OCI-LY1 (cell line): ENCODE results near the gene CENPL.
"Not testable (repeated sequence)": the region's sequence is repeated elsewhere in the genome, so short reads cannot be mapped to it uniquely, and the experiment has no call there.

Experiments used
- H2AFZ ChIP-seq: fragments of 200-600 bp; sonication (generic), shearing (Covaris generic); 2 replicates; pipeline ENCODE4 v1.6.0; 2014; ENCODE audit warnings: antibody characterized with exemption, mild to moderate bottlenecking, low read length
- H3F3A ChIP-seq: fragments of 200-600 bp; sonication (generic), shearing (Covaris generic); 2 replicates; pipeline ENCODE4 v1.6.0; 2014; ENCODE audit warnings: mild to moderate bottlenecking, antibody characterized with exemption, low read length, moderate library complexity; ENCODE audit not compliant: insufficient read depth
- H3K27ac ChIP-seq: fragments of 200-600 bp; sonication (generic); 2 replicates; pipeline ENCODE4 v1.5.1; 2014; ENCODE audit warnings: low read length, mixed run types, mild to moderate bottlenecking, low read depth; ENCODE audit not compliant: poor library complexity, severe bottlenecking
- H3K27me3 ChIP-seq: fragments of 200-600 bp; sonication (generic); 2 replicates; pipeline ENCODE4 v1.6.0; 2014; ENCODE audit warnings: antibody characterized with exemption, mild to moderate bottlenecking, low read length, moderate library complexity; ENCODE audit not compliant: insufficient read depth
- H3K36me3 ChIP-seq: fragments of 200-600 bp; sonication (generic); 2 replicates; pipeline ENCODE4 v1.6.1; 2014; ENCODE audit warnings: mild to moderate bottlenecking, antibody characterized with exemption, low read length, moderate library complexity, mixed read lengths; ENCODE audit not compliant: insufficient read depth
- H3K4me1 ChIP-seq: fragments of 200-600 bp; sonication (generic); 2 replicates; pipeline ENCODE4 v1.5.1; 2014; ENCODE audit warnings: mild to moderate bottlenecking, low read length, moderate library complexity; ENCODE audit not compliant: insufficient read depth, severe bottlenecking
- H3K4me2 ChIP-seq: fragments of 200-600 bp; sonication (generic), shearing (Covaris generic); 2 replicates; pipeline ENCODE4 v1.6.1; 2014; ENCODE audit warnings: low read length
- H3K4me3 ChIP-seq: fragments of 200-600 bp; sonication (generic); 2 replicates; pipeline ENCODE4 v1.5.1; 2014; ENCODE audit warnings: low read length, low read depth, mild to moderate bottlenecking, mixed read lengths; ENCODE audit not compliant: poor library complexity, severe bottlenecking
- H3K79me2 ChIP-seq: fragments of 200-600 bp; shearing (Covaris generic); 2 replicates; pipeline ENCODE4 v1.6.1; 2016; ENCODE audit warnings: mixed run types, low read length, mixed read lengths; ENCODE audit not compliant: insufficient read depth
- H3K9ac ChIP-seq: fragments of 200-600 bp; sonication (generic), shearing (Covaris generic); 2 replicates; pipeline ENCODE4 v1.6.1; 2014; ENCODE audit warnings: mild to moderate bottlenecking, low read length, mixed read lengths
- H3K9me2 ChIP-seq: fragments of 200-600 bp; sonication (generic), shearing (Covaris generic); 2 replicates; pipeline ENCODE4 v1.6.1; 2014; ENCODE audit warnings: low read depth, mild to moderate bottlenecking, low read length, mixed read lengths
- H3K9me3 ChIP-seq: fragments of 200-600 bp; shearing (Covaris generic); 2 replicates; pipeline ENCODE4 v1.6.1; 2014; ENCODE audit warnings: low read length, mixed read lengths
- H4K20me1 ChIP-seq: fragments of 200-600 bp; sonication (generic), shearing (Covaris generic); 2 replicates; pipeline ENCODE4 v1.6.0; 2016; ENCODE audit warnings: mild to moderate bottlenecking, low read length; ENCODE audit not compliant: insufficient read depth
- EZH2 ChIP-seq: fragments of 200-600 bp; sonication (generic), shearing (Covaris generic); IDR thresholded peaks from 2 replicates; pipeline ENCODE4 v1.8.0; 2017; ENCODE audit warnings: borderline replicate concordance, mixed run types, mild to moderate bottlenecking, antibody characterized with exemption, low read length, moderate library complexity, mixed read lengths
- TF ChIP-seq, protein P1 (sequence below): fragments of 200-600 bp; sonication (generic), shearing (Covaris generic); IDR thresholded peaks from 2 replicates; pipeline ENCODE4 v1.5.1; 2017; ENCODE audit warnings: mild to moderate bottlenecking, antibody characterized with exemption, low read length, moderate library complexity, mixed read lengths

Gene CENPL

DNA sequence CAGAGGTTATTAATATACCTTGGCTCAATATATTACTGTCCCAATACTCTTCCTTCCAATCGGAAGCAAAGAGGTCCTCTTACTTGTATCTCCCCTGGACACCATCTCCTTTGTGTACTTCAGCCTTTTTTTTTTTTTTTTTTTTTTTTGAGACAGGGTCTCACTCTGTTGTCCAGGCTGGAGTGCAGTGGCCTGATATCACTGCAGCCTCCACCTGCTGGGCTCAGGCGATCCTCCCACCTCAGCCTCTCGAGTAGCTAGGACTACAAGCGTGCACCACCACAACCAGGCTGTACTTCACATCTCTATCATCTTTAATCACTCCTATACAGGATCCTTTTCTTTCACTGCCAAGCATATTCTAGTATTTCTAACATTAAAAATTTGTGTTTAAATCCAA, 3.0 kb downstream of the CENPL start:
- H3K27ac ChIP-seq: no peak overlapping the region
- peaks cover 58% of the 10 kb centered on the region for H3K79me2 ChIP-seq
- H3K27me3 ChIP-seq: no peaks in the 10 kb centered on the region
- H3K9me2 ChIP-seq: no peaks in the 10 kb centered on the region
- H3F3A ChIP-seq: no peaks in the 10 kb centered on the region
- H3K9ac ChIP-seq: no peak overlapping the region
- H2AFZ ChIP-seq: no peak overlapping the region
- no peak overlapping the region for H3K4me2 ChIP-seq
- no peaks in the 10 kb centered on the region for H4K20me1 ChIP-seq
- peaks cover 35% of the 10 kb centered on the region for H3K36me3 ChIP-seq
- TF ChIP-seq, protein P1, sequence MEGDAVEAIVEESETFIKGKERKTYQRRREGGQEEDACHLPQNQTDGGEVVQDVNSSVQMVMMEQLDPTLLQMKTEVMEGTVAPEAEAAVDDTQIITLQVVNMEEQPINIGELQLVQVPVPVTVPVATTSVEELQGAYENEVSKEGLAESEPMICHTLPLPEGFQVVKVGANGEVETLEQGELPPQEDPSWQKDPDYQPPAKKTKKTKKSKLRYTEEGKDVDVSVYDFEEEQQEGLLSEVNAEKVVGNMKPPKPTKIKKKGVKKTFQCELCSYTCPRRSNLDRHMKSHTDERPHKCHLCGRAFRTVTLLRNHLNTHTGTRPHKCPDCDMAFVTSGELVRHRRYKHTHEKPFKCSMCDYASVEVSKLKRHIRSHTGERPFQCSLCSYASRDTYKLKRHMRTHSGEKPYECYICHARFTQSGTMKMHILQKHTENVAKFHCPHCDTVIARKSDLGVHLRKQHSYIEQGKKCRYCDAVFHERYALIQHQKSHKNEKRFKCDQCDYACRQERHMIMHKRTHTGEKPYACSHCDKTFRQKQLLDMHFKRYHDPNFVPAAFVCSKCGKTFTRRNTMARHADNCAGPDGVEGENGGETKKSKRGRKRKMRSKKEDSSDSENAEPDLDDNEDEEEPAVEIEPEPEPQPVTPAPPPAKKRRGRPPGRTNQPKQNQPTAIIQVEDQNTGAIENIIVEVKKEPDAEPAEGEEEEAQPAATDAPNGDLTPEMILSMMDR: no peak
- no peak for TF ChIP-seq EZH2
- no peak overlapping the region for H3K4me3 ChIP-seq
- H3K9me3 ChIP-seq: no peaks in the 10 kb centered on the region
- H3K4me1 ChIP-seq: peaks cover 36% of the 10 kb centered on the region

DNA sequence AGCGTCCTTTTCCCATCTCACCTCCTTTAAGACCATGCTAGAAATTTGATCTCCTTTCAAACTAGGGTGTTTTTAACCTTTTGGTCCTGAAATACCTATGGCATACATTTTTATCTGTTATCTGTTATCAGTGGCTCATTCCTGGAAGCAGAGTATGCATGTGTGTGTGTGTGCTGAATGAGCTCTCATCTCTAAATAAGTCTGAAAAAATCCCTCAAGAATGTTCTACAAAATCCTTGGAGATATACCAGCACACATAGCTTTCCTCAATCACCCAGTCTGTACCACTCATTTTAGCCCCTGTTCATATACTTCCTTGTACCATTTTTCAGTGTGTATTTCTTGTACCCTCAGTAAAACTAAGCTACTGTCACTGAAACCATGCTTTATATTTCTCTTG, 6.2 kb downstream of the CENPL start:
- H3K27ac ChIP-seq: no peak overlapping the region
- no peaks in the 10 kb centered on the region for H3K27me3 ChIP-seq
- no peak overlapping the region for H3K4me3 ChIP-seq
- peaks cover 35% of the 10 kb centered on the region for H3K36me3 ChIP-seq
- H3K9me2 ChIP-seq: no peaks in the 10 kb centered on the region
- H3K9me3 ChIP-seq: no peaks in the 10 kb centered on the region
- peaks cover 65% of the 10 kb centered on the region for H3K79me2 ChIP-seq
- no peak overlapping the region for H2AFZ ChIP-seq
- H3K4me2 ChIP-seq: no peak overlapping the region
- H3F3A ChIP-seq: no peaks in the 10 kb centered on the region
- TF ChIP-seq, protein P1: no peak
- no peak for TF ChIP-seq EZH2
- no peaks in the 10 kb centered on the region for H4K20me1 ChIP-seq
- H3K9ac ChIP-seq: no peak overlapping the region
- peaks cover 27% of the 10 kb centered on the region for H3K4me1 ChIP-seq

GRCh38 chr1:173813654-173814053, 11.0 kb downstream of the CENPL start:
- H2AFZ ChIP-seq, H4K20me1 ChIP-seq, H3K4me2 ChIP-seq, H3K9ac ChIP-seq, H3K4me1 ChIP-seq, H3K9me2 ChIP-seq, H3K27me3 ChIP-seq, H3K9me3 ChIP-seq, H3F3A ChIP-seq, H3K27ac ChIP-seq, H3K4me3 ChIP-seq: not testable (repeated sequence)
- Histone ChIP-seq H3K79me2 (peaks cover 26% of the 10 kb centered on the region), H3K36me3 (peaks cover 42% of the 10 kb centered on the region)

GRCh38 chr1:173802961-173803360, 21.7 kb downstream of the CENPL start:
- no peak overlapping the region for H3K27ac ChIP-seq
- no peak overlapping the region for H3K4me3 ChIP-seq
- H3F3A ChIP-seq: no peaks in the 10 kb centered on the region
- no peak overlapping the region for H3K9ac ChIP-seq
- no peak overlapping the region for H2AFZ ChIP-seq
- H4K20me1 ChIP-seq: no peaks in the 10 kb centered on the region
- peaks cover 78% of the 10 kb centered on the region for H3K36me3 ChIP-seq
- H3K27me3 ChIP-seq: no peaks in the 10 kb centered on the region
- no peaks in the 10 kb centered on the region for H3K79me2 ChIP-seq
- no peak overlapping the region for H3K4me2 ChIP-seq
- H3K9me3 ChIP-seq: no peaks in the 10 kb centered on the region
- H3K4me1 ChIP-seq: no peaks in the 10 kb centered on the region
- peaks cover 2% of the 10 kb centered on the region; the same call in 1 of the 2 replicates for H3K9me2 ChIP-seq
- TF ChIP-seq EZH2: no peak
- TF ChIP-seq, protein P1: no peak

- not testable (repeated sequence) for H3K4me2 ChIP-seq, H3K9me3 ChIP-seq
- peaks cover 72% of the 10 kb centered on the region for H3K36me3 ChIP-seq
Observed at GRCh38 chr1:173799995-173800394, 24.7 kb downstream of the CENPL start.

More at GRCh38 chr1:173799995-173800394, 24.7 kb downstream of the CENPL start:
- not testable (repeated sequence) for H2AFZ ChIP-seq, H3K4me1 ChIP-seq, H3K4me3 ChIP-seq, H3K9me2 ChIP-seq, H3K27me3 ChIP-seq, H3K9ac ChIP-seq, H4K20me1 ChIP-seq, H3F3A ChIP-seq, H3K79me2 ChIP-seq, H3K27ac ChIP-seq
